Measurements from ENCODE around the gene LDB2.

- no peak for TF ChIP-seq EZH2phosphoT487 (IDR thresholded peaks at IDR 0.05; ENCODE audit: unreplicated experiment)
- TF ChIP-seq EZH2 (IDR thresholded peaks at IDR 0.05; ENCODE audit: low read depth, unreplicated experiment) = no peak
Observed at GRCh38 chr4:16588149-16588548, 310.3 kb downstream of the LDB2 start.
